Stimulated activated CD8-positive, alpha-beta memory T cell treated with anti-CD3 and anti-CD28 coated beads, Interleukin-7, amount 100 ng/mL, for 24 hours (primary cell): ENCODE data around the gene SEMA4D.

Experiments used
- DNase-seq: peaks from one replicate; pipeline ENCODE4 v3.0.0-alpha.2; 2020; ENCODE audit warnings: low read depth

SEMA4D gene

DNA sequence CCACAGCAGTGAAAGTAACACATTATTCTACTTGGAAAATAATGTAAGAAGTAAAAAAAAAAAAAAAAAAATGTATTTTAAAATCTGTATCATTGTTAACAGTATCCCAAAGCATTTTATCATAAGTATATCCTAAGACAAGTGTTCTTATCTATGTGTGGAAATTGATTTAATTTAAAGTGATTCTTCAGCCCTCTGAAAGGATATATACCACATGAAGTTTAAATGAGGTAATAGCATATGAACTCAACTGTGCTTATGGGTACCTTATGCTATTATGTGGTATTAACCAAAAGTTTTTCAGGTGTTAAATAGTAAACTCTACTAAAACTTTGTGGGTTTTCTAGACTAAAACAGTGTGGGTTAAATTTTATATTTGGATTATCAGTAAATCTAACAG, 182.4 kb downstream of the SEMA4D start:
- DNase-seq: no peak

GRCh38 chr9:89314955-89315354, 183.0 kb downstream of the SEMA4D start:
- DNase-seq: no peak

GRCh38 chr9:89313842-89314241, 184.1 kb downstream of the SEMA4D start:
- no peak for DNase-seq

- DNase-seq: no peak
Observed at GRCh38 chr9:89312222-89312571, 185.7 kb downstream of the SEMA4D start.

DNA sequence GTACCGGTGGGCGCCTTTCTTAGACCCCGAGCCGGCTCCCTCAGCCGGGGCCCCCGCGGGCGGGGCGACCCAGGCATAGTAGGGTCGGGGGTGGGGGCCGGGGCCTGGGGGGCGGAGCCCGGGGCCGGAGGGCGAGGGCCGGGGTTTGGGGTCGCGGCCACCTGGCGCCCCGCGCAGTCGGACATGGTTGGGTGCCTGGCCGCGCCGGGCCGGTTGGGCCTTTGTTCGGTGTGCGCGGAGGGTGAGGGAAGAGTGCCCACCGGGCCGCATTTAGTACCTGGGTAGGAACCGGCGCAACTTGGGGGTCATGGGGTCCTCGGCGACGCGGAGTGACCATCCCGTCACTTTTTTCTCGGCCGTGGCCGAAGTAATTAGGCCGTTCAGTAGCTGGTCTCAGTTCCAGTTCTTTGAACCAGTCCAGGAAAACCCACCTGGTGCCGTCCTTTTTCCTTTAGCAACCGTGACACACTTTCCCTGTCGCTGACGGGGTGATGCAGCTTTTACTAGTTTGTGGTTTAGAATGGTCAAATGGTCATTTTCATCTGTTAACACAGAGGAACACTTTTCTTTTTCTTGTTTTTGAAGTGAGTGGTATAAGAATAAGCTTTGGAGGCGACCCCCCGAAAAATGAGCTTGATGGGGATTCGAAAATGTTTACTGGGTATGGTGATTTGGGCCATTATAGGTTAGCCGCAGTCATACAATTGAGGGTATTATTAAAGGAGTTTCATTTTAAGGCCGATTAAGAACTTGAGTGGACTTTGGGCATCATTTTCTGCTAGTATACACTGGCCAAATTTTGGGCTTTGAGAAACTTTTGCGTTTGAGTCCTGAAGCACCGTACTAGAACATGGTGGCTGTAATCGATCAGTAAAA, 186.3 kb downstream of the SEMA4D start:
- no peak for DNase-seq
